Caco-2 (cell line): ENCODE data around the gene PLSCR2. TPM values are rescaled to one million over a fixed set of nuclear protein-coding genes. Genes with fewer than 3 reads are reported as not detected.

Experiments used
- BruUV-seq: library from RNA; stranded (reverse); fragments of 400-500 nt; replicated peaks from 2 replicates; lab custom pipeline; 2021; lab: Mats Ljungman, UMichigan
- CTCF ChIA-PET: fragments of 300-600 bp; sonication (Branson Sonifier 250); formaldehyde crosslinking; loops from one replicate; lab custom pipeline; 2022; ENCODE audit warnings: antibody characterized with exemption; lab: Charles Lee
- POLR2A ChIA-PET: fragments of 300-600 bp; sonication (Branson Sonifier 250); formaldehyde crosslinking; loops from one replicate; lab custom pipeline; 2022; ENCODE audit warnings: antibody characterized with exemption; lab: Charles Lee
- DNase-seq, 2 experiments: peaks; one replicate each; pipeline versions ENCODE4 v3.0.0 to v3.0.0-alpha.2; 2020 to 2022
- H3K27me3 ChIP-seq: replicated peaks from 2 replicates; pipeline ENCODE4 v1.6.0; 2011; ENCODE audit warnings: low read length; ENCODE audit not compliant: control insufficient read depth, insufficient read depth
- H3K36me3 ChIP-seq: 2 replicates; pipeline ENCODE4 v1.5.1; 2011; ENCODE audit warnings: low read length; ENCODE audit not compliant: control insufficient read depth, insufficient read depth
- H3K4me1 ChIP-seq: fragments of 250-450 bp; sonication (Bioruptor Pico); 2 replicates; pipeline ENCODE4 v1.5.1; 2020; ENCODE audit warnings: mild to moderate bottlenecking
- H3K4me3 ChIP-seq: 2 replicates; pipeline ENCODE4 v1.5.1; 2011; ENCODE audit warnings: low read depth, mild to moderate bottlenecking, control low read depth, low read length
- H3K9me3 ChIP-seq: fragments of 250-450 bp; sonication (Bioruptor Pico); 2 replicates; pipeline ENCODE4 v1.5.1; 2020; ENCODE audit warnings: mild to moderate bottlenecking, moderate library complexity
- H3K27ac Mint-ChIP-seq: one replicate; pipeline ENCODE4 v1.8.0; 2022; ENCODE audit warnings: mixed read lengths; ENCODE audit not compliant: unreplicated experiment
- H3K27me3 Mint-ChIP-seq: one replicate; pipeline ENCODE4 v1.8.0; 2022; ENCODE audit warnings: mixed read lengths; ENCODE audit not compliant: insufficient read depth, unreplicated experiment
- H3K36me3 Mint-ChIP-seq: one replicate; pipeline ENCODE4 v1.8.0; 2022; ENCODE audit warnings: mild to moderate bottlenecking, mixed read lengths; ENCODE audit not compliant: insufficient read depth, unreplicated experiment
- H3K4me1 Mint-ChIP-seq: one replicate; pipeline ENCODE4 v1.8.0; 2022; ENCODE audit warnings: low read depth, mixed read lengths; ENCODE audit not compliant: unreplicated experiment
- H3K4me3 Mint-ChIP-seq: one replicate; pipeline ENCODE4 v1.8.0; 2022; ENCODE audit warnings: mild to moderate bottlenecking, moderate library complexity, mixed read lengths; ENCODE audit not compliant: unreplicated experiment
- H3K9me3 Mint-ChIP-seq: one replicate; pipeline ENCODE4 v1.8.0; 2022; ENCODE audit warnings: mixed read lengths; ENCODE audit not compliant: unreplicated experiment
- CTCF ChIP-seq, 2 experiments: fragments of 200-600 bp in 1 of 2; IDR thresholded peaks; 1 replicate in 1 of 2; 2 replicates in 1 of 2; pipeline versions ENCODE4 v1.5.1 to v1.8.0; 2011 to 2022; ENCODE audit warnings: antibody characterized with exemption in 1 of 2, control low read depth in 1 of 2, inconsistent platforms in 1 of 2, low read depth in 1 of 2, low read length in 1 of 2, mild to moderate bottlenecking in 1 of 2, moderate library complexity in 1 of 2; ENCODE audit not compliant: insufficient read depth in 1 of 2, severe bottlenecking in 1 of 2, unreplicated experiment in 1 of 2
- intact Hi-C: fragments of 100-400 bp; cut with micrococcal nuclease; formaldehyde crosslinking; loops from one replicate; pipeline ENCODE4 v1.10.0; 2022; ENCODE audit not compliant: unreplicated experiment
- total RNA-seq: library from RNA; stranded (reverse); gene quantifications from 2 replicates; pipeline ENCODE4 v1.2.3, GENCODE V29; 2022

Gene PLSCR2
- total RNA-seq, 1 experiment from 2014 or later = not detected

GRCh38 chr3:146496251-146496650, 26.9 kb upstream of the PLSCR2 start:
- no peaks in the 10 kb centered on the region for H3K27me3 ChIP-seq
- BruUV-seq = no TSS peak
- ChIA-PET CTCF (no interaction called here), POLR2A (no interaction called here)
- H3K4me3 ChIP-seq = no peak overlapping the region
- intact Hi-C loops = no loop called here
- Mint-ChIP-seq H3K27me3 (no peaks in the 10 kb centered on the region), H3K9me3 (no peaks in the 10 kb centered on the region), H3K27ac (no peak overlapping the region), H3K4me3 (no peak overlapping the region), H3K4me1 (no peaks in the 10 kb centered on the region), H3K36me3 (no peaks in the 10 kb centered on the region)
- no peak for TF ChIP-seq CTCF (IDR thresholded peaks at IDR 0.05; ENCODE audit: insufficient read depth in 1 of 2, low read depth in 1 of 2, low read length in 1 of 2, severe bottlenecking in 1 of 2, unreplicated experiment in 1 of 2)
- no peaks in the 10 kb centered on the region for H3K9me3 ChIP-seq
- no peak for DNase-seq
- H3K36me3 ChIP-seq = no peaks in the 10 kb centered on the region
- no peaks in the 10 kb centered on the region for H3K4me1 ChIP-seq

GRCh38 chr3:146493761-146494160, 24.4 kb upstream of the PLSCR2 start:
- no peaks in the 10 kb centered on the region for H3K36me3 ChIP-seq
- Mint-ChIP-seq H3K4me3 (no peak overlapping the region), H3K4me1 (no peaks in the 10 kb centered on the region), H3K27ac (no peak overlapping the region), H3K36me3 (no peaks in the 10 kb centered on the region), H3K9me3 (no peaks in the 10 kb centered on the region), H3K27me3 (no peaks in the 10 kb centered on the region)
- ChIA-PET CTCF (no interaction called here), POLR2A (no interaction called here)
- no peak for DNase-seq
- H3K4me1 ChIP-seq = no peaks in the 10 kb centered on the region
- H3K4me3 ChIP-seq = no peak overlapping the region
- H3K9me3 ChIP-seq = no peaks in the 10 kb centered on the region
- BruUV-seq = no TSS peak
- no peak for TF ChIP-seq CTCF (IDR thresholded peaks at IDR 0.05; ENCODE audit: insufficient read depth in 1 of 2, low read depth in 1 of 2, low read length in 1 of 2, severe bottlenecking in 1 of 2, unreplicated experiment in 1 of 2)
- intact Hi-C loops = no loop called here
- H3K27me3 ChIP-seq = no peaks in the 10 kb centered on the region

- ChIA-PET CTCF (no interaction called here), POLR2A (no interaction called here)
- Histone ChIP-seq H3K4me1 (no peaks in the 10 kb centered on the region), H3K36me3 (no peaks in the 10 kb centered on the region), H3K9me3 (no peaks in the 10 kb centered on the region), H3K27me3 (no peaks in the 10 kb centered on the region), H3K4me3 (no peak overlapping the region)
- no peaks in the 10 kb centered on the region for H3K4me1 Mint-ChIP-seq
- no peak for DNase-seq
- H3K4me3 Mint-ChIP-seq = no peak overlapping the region
- no peak overlapping the region for H3K27ac Mint-ChIP-seq
- no peaks in the 10 kb centered on the region for H3K9me3 Mint-ChIP-seq
- intact Hi-C loops = no loop called here
- TF ChIP-seq CTCF (IDR thresholded peaks at IDR 0.05; ENCODE audit: insufficient read depth in 1 of 2, low read depth in 1 of 2, low read length in 1 of 2, severe bottlenecking in 1 of 2, unreplicated experiment in 1 of 2) = no peak
- no peaks in the 10 kb centered on the region for H3K36me3 Mint-ChIP-seq
- no peaks in the 10 kb centered on the region for H3K27me3 Mint-ChIP-seq
- no TSS peak for BruUV-seq
Observed at GRCh38 chr3:146493221-146493620, 23.9 kb upstream of the PLSCR2 start.
